GM12872 (cell line): ENCODE results near the gene CTBP2.

Experiments used
- CTCF ChIP-seq: IDR thresholded peaks from 3 replicates; pipeline ENCODE4 v1.5.1; 2011; ENCODE audit warnings: low read depth, mild to moderate bottlenecking, low read length, moderate library complexity; ENCODE audit not compliant: insufficient read depth

The CTBP2 gene

DNA sequence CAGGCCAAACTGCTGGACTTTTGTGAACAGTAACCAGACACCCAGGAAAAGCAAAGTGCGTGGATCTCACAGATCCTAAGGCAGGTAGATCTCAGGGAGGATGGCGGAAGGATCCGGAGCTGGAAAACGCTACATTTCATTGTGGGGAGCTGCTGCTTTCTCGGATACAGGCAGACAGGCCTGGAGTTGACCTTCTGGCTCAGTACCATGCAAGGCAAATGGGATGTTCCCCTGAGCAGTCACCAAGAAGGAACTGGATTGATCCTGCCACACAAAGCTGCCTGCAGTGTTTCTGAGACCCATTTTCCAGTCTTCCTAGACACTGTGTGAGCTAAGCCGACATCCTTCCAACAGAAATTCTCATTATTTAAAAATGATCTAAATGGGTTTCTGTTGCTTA, 152.9 kb downstream of the CTBP2 start:
- no peak for TF ChIP-seq CTCF

- no peak for TF ChIP-seq CTCF
Measured at GRCh38 chr10:125006921-125007426, 153.4 kb downstream of the CTBP2 start.

DNA sequence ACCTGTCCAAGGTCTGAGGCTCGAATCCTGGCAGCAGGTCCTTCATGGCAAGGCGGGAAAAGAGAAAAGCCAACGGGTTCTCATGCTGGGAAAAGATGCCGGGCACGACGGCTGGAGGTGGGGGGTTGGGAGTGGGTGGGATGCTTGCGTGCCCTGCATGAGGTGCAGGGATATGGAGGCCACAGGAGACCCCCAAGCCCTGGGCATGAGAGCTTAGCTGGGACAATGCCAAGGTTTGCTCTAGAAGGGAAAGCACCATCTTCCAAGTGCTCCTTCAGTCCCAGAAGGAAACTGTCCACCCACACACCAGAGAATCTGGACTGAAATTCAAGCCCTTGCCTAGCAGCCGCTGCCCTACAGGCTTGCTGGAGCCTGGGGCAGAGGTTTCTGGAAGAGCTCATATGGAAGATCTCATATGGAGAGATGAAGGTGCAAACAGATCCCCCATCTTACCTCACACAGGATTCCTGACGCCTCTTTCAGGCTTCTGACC, 154.1 kb downstream of the CTBP2 start:
- no peak for TF ChIP-seq CTCF

GRCh38 chr10:125005312-125006187, 154.8 kb downstream of the CTBP2 start:
- TF ChIP-seq CTCF, result no peak

DNA sequence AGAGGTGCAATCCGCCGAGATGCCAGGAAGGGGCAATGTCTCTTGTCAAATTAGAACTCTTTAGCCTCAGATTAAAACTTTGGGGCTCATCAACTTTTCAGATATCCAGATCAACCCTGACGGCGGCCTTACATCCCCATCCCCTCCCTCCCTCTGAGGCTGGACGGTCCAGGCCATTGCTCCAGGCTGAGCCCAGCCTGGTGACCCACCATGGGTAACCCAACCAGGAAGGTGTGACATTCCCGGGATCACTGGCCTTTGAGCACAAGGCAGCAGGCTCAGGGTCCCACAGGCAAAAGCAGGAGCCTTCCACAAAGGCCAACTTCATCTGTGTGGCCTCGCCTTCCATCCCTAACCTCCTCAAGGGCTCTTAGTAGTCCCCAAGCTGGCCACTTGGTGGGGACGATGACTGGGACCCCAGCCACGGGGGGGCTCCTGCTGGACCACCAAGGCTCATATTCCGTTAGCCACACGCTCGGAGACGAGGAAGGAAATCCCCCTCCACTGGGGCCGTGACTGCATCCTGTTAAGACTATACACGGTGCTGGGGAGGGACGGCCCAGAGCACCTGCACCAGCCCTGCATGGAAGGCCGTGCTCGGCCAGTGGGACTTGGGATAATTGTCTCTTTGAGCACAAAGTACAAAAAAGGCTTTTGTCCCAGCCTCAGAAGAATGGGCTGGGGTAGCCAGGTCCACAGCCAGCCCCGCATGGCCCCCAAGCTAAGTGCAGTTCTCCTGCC, 155.6 kb downstream of the CTBP2 start:
- TF ChIP-seq CTCF, result no peak

- no peak for TF ChIP-seq CTCF
Measured at GRCh38 chr10:125003901-125004467, 156.4 kb downstream of the CTBP2 start.
